Natural killer cell (primary cell): ENCODE results near the gene PCED1B. TPM values are rescaled to one million over a fixed set of nuclear protein-coding genes. Genes with fewer than 3 reads are reported as not detected.

ENCODE experiments used
- ATAC-seq, 3 donors: fragments of 150-1000 bp in 2 of 3; fragments of 200-7000 bp in 1 of 3; cut with Tn5 transposase; 1 replicate in 1 of 3; 2 replicates in 2 of 3; pipeline ENCODE4 v1.10.0; 2021; ENCODE audit warnings: mild to moderate bottlenecking in 2 of 3, moderate library complexity in 2 of 3
- DNase-seq, 2 donors: peaks; one replicate each; pipeline versions ENCODE4 v3.0.0 to v3.0.0-alpha.2; 2013 to 2021; ENCODE audit warnings: mixed read lengths in 1 of 2
- H3K27ac ChIP-seq: one replicate; pipeline ENCODE4 v1.5.1; 2013; ENCODE audit warnings: mild to moderate bottlenecking, low read length
- H3K27me3 ChIP-seq: one replicate; pipeline ENCODE4 v1.6.1; 2013; ENCODE audit warnings: low read length; ENCODE audit not compliant: control insufficient read depth, insufficient read depth
- H3K36me3 ChIP-seq: one replicate; pipeline ENCODE4 v1.6.1; 2013; ENCODE audit warnings: low read length; ENCODE audit not compliant: control insufficient read depth, insufficient read depth
- H3K4me1 ChIP-seq: one replicate; pipeline ENCODE4 v1.6.1; 2013; ENCODE audit warnings: low read length; ENCODE audit not compliant: control insufficient read depth, insufficient read depth
- H3K4me3 ChIP-seq: one replicate; pipeline ENCODE4 v1.5.1; 2013; ENCODE audit warnings: low read length
- H3K9me3 ChIP-seq: one replicate; pipeline ENCODE4 v1.6.1; 2013; ENCODE audit warnings: low read length; ENCODE audit not compliant: control insufficient read depth, insufficient read depth
- H3K27ac Mint-ChIP-seq, 2 donors: one replicate each; pipeline ENCODE4 v1.8.0; 2022; ENCODE audit warnings: mild to moderate bottlenecking in 2 of 2, mixed read lengths in 2 of 2, moderate library complexity in 1 of 2
- H3K27me3 Mint-ChIP-seq, 2 donors: one replicate each; pipeline ENCODE4 v1.8.0; 2022; ENCODE audit warnings: low read depth in 2 of 2, mixed read lengths in 2 of 2
- H3K36me3 Mint-ChIP-seq: one replicate; pipeline ENCODE4 v1.8.0; 2022; ENCODE audit warnings: mixed read lengths
- H3K4me1 Mint-ChIP-seq, 2 donors: one replicate each; pipeline ENCODE4 v1.8.0; 2022; ENCODE audit warnings: mixed read lengths in 2 of 2
- H3K4me3 Mint-ChIP-seq: one replicate; pipeline ENCODE4 v1.8.0; 2022; ENCODE audit warnings: mild to moderate bottlenecking, moderate library complexity, mixed read lengths
- H3K9me3 Mint-ChIP-seq, 2 donors: one replicate each; pipeline ENCODE4 v1.8.0; 2022; ENCODE audit warnings: mixed read lengths in 2 of 2
- CTCF ChIP-seq: fragments of 200-600 bp; IDR thresholded peaks from one replicate; pipeline ENCODE4 v1.8.0; 2022; ENCODE audit warnings: antibody characterized with exemption
- WGBS: methylation state at CpG from one replicate; pipeline ENCODE4 v1.1.7; 2013; ENCODE audit warnings: missing lambda C conversion rate; ENCODE audit not compliant: insufficient coverage; 5-methylcytosine and 5-hydroxymethylcytosine counted together
- intact Hi-C: fragments of 100-400 bp; cut with micrococcal nuclease; formaldehyde crosslinking; loops from one replicate; pipeline ENCODE4 v1.14.2; 2022
- total RNA-seq, 4 donors: library from RNA; stranded (reverse); fragments of 120-200 nt in 1 of 4; gene quantifications; one replicate each; pipeline versions ENCODE4 v1.2.3 to v1.2.4, GENCODE V29; 2013 to 2022

Gene PCED1B
- total RNA-seq, 3 donors from 2014 or later (not counting 1 experiment from before 2014, with no cell fraction given): 30.2 to 35.9 (median 33.3) TPM

GRCh38 chr12:47102406-47102805 is 23.0 kb downstream of the PCED1B start:
- H3K27ac Mint-ChIP-seq: no peak overlapping the region
- H3K9me3 Mint-ChIP-seq: no peaks in the 10 kb centered on the region
- H3K36me3 Mint-ChIP-seq: no peaks in the 10 kb centered on the region
- no peaks in the 10 kb centered on the region for H3K27me3 Mint-ChIP-seq
- intact Hi-C loops: no loop called here
- no peaks in the 10 kb centered on the region for H3K36me3 ChIP-seq
- no peak for TF ChIP-seq CTCF
- H3K4me3 ChIP-seq: no peak overlapping the region
- no peak for ATAC-seq
- no peak overlapping the region for H3K4me3 Mint-ChIP-seq
- no peaks in the 10 kb centered on the region for H3K4me1 ChIP-seq
- no peaks in the 10 kb centered on the region for H3K4me1 Mint-ChIP-seq
- H3K27ac ChIP-seq: no peak overlapping the region
- no peaks in the 10 kb centered on the region for H3K27me3 ChIP-seq
- WGBS: 94% methylated on average over 2 of the region's 4 CpGs
- no peaks in the 10 kb centered on the region for H3K9me3 ChIP-seq
- DNase-seq: no peak

- Histone ChIP-seq H3K4me3 (no peak overlapping the region), H3K9me3 (no peaks in the 10 kb centered on the region), H3K27ac (no peak overlapping the region), H3K36me3 (no peaks in the 10 kb centered on the region), H3K4me1 (no peaks in the 10 kb centered on the region), H3K27me3 (no peaks in the 10 kb centered on the region)
- no peak for TF ChIP-seq CTCF
- DNase-seq (no peak), ATAC-seq (no peak)
- no peak overlapping the region for H3K4me3 Mint-ChIP-seq
- no peaks in the 10 kb centered on the region for H3K4me1 Mint-ChIP-seq
- H3K9me3 Mint-ChIP-seq: no peaks in the 10 kb centered on the region
- H3K27me3 Mint-ChIP-seq: no peaks in the 10 kb centered on the region
- intact Hi-C loops: no loop called here
- H3K27ac Mint-ChIP-seq: no peak overlapping the region
- H3K36me3 Mint-ChIP-seq: no peaks in the 10 kb centered on the region
- WGBS: 98% methylated on average over 10 of the region's 11 CpGs
These were observed 23.6 kb downstream of the PCED1B start for GRCh38 chr12:47102845-47103651.

- Mint-ChIP-seq H3K9me3 (no peaks in the 10 kb centered on the region), H3K36me3 (no peaks in the 10 kb centered on the region), H3K27ac (no peak overlapping the region), H3K4me3 (no peak overlapping the region), H3K27me3 (no peaks in the 10 kb centered on the region), H3K4me1 (peaks cover 0 to 7% of the 10 kb centered on the region in 2 donors)
- no peak for DNase-seq
- 95% methylated on average over 9 of the region's 10 CpGs for WGBS
- H3K27me3 ChIP-seq: no peaks in the 10 kb centered on the region
- H3K27ac ChIP-seq: no peak overlapping the region
- no peak overlapping the region for H3K4me3 ChIP-seq
- no peaks in the 10 kb centered on the region for H3K9me3 ChIP-seq
- ATAC-seq: no peak
- H3K4me1 ChIP-seq: no peaks in the 10 kb centered on the region
- TF ChIP-seq CTCF: no peak
- peaks cover 3% of the 10 kb centered on the region for H3K36me3 ChIP-seq
- intact Hi-C loops: no loop called here
These were observed 26.7 kb downstream of the PCED1B start for GRCh38 chr12:47105914-47106674.
